IPS-11a (cell line): ENCODE results near the gene POTEB3.
"Not testable (repeated sequence)": the region's sequence is repeated elsewhere in the genome, so short reads cannot be mapped to it uniquely, and the experiment has no call there.

Experiments
- H3K4me3 ChIP-seq: one replicate; pipeline ENCODE4 v1.5.1; 2013; ENCODE audit warnings: low read depth, low read length, control low read depth

Gene POTEB3

GRCh38 chr15:21440399-21440798 lies at the start of gene POTEB3:
Gene POTEB3, minus strand, starts transcription at chr15:21440499. Its CDS starts 488 bp downstream, at chr15:21440011.
- H3K4me3 ChIP-seq, result not testable (repeated sequence)

DNA sequence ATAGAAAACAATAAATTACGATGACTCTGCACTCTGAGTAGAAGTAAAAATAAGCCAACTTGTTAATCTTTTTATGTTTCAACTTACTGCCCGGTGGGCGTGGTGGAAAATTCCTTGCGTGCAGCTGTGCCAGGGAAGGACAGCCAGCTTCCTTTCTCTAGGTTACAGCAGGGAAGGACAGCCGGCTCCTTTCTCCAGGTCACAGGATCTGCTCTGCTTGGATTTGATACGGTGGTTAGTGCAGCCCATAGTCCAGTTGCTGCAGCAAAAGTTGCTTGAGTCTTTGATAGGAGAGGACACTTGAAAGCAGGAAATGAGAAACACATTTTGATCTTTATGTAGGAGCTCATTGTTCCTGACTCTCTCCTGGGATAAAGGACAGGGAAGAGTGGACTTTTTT lies 13.4 kb upstream of the POTEB3 start:
- not testable (repeated sequence) for H3K4me3 ChIP-seq

- not testable (repeated sequence) for H3K4me3 ChIP-seq
Measured at GRCh38 chr15:21451920-21452563, 11.7 kb upstream of the POTEB3 start.

- H3K4me3 ChIP-seq, result not testable (repeated sequence)
Measured at GRCh38 chr15:21451487-21451886, 11.2 kb upstream of the POTEB3 start.

GRCh38 chr15:21407366-21407765 lies 32.9 kb downstream of the POTEB3 start:
- not testable (repeated sequence) for H3K4me3 ChIP-seq

- not testable (repeated sequence) for H3K4me3 ChIP-seq
Measured at GRCh38 chr15:21401531-21401930, 38.8 kb downstream of the POTEB3 start.

DNA sequence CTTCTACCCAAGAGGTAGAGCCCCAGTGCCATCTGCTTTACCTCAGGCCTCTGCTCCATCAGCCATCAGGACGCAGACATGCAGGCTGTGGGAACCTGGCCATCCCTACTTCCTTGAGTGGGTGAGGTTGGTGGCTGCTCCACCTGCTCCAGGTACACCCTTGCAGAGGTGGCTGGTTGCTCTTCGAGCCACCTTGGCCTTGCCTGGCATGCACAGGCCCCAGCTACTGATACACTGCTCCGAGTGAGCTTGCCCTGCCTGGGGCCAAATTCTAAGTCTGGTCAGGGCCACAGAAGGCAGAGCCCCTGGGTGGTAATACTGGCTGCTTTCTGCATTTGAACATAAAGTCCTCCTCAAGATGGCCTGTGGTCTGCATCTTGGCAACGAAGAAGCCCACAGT lies 41.2 kb downstream of the POTEB3 start:
- not testable (repeated sequence) for H3K4me3 ChIP-seq

DNA sequence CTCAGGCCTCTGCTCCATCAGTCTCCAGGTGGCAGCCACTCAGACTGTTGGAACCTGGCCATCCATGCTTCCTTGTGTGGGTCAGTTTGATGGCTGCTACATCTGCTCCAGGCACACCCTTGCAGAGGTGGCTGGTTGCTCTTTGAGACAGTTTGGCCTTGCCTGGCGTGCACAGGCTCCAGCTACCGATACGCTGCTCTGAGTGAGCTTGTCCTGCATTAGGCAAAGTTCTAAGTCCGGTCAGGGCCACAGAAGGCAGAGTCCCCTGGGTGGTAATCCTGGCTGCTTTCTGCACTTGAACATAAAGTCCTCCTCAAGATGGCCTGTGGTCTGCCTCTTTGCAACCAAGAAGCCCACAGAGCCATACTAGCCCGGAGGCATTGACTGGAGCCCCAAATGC lies 41.8 kb downstream of the POTEB3 start:
- H3K4me3 ChIP-seq, result not testable (repeated sequence)

- not testable (repeated sequence) for H3K4me3 ChIP-seq
Measured at GRCh38 chr15:21397656-21398055, 42.6 kb downstream of the POTEB3 start.

DNA sequence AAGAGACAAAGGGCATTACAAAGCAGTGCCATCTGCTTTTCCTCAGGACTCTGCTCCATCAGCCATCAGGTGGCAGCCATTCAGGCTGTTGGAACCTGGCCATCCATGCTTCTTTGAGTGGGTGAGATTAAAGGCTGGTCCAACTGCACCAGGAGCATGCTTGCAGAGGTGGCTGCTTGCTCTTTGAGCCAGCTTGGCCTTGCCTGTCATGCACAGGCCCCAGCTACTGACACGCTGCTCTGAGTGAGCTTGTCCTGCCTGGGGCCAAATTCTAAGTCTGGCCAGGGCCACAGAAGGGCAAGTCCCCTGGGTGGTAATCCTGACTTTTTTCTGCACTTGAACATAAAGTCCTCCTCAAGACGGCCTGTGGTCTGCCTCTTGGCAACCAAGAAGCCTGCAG lies 43.1 kb downstream of the POTEB3 start:
- not testable (repeated sequence) for H3K4me3 ChIP-seq

GRCh38 chr15:21385961-21386360 lies 54.3 kb downstream of the POTEB3 start:
- not testable (repeated sequence) for H3K4me3 ChIP-seq

GRCh38 chr15:21383866-21384485 lies 56.3 kb downstream of the POTEB3 start:
- H3K4me3 ChIP-seq, result not testable (repeated sequence)

DNA sequence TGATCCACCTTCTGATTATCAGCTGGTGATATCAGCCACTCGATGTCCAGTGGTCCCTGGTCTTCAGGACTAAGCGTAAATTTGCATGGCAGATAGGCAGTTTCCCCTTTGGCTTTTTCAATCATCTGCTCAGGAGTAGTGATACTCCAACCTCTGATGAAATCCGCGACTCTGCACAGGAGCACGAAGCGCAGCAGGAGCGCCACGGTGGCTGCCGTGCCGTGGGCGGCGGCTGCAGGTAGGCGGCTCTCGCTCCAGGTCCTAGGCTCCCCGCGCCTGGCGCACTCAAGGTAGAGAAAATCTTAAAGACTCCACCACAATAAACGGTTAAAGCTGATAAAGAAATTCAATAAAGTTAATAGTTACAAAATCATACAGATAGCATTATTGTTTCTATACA lies 66.6 kb downstream of the POTEB3 start:
- H3K4me3 ChIP-seq, result not testable (repeated sequence)

GRCh38 chr15:21369177-21369576 lies 71.1 kb downstream of the POTEB3 start:
- H3K4me3 ChIP-seq, result not testable (repeated sequence)

DNA sequence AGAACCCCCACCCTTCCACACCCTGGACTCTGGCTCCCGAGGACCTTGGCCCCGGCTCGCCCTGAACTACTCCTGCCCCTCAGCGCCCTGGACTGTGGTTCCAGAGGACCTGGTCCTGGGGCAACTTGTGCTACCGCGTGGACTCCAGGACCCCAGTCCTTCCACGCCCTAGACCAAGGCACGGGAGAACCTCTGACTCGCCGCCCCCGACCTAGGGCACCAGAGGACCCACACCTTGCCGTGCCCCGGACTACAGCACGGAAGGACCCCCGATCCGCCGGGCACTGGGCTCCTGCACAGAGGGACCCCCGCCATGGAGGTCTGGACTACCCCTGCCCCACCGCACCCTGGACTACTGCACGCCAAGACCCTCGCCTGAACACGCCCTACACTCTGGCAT lies 71.7 kb downstream of the POTEB3 start:
- H3K4me3 ChIP-seq, result not testable (repeated sequence)
